SKM-1 treated with dmso at 0.1 percent for 144 hours (cell line): ENCODE results near the gene TPRG1L.

Source experiments
- DNase-seq: peaks from one replicate; lab custom pipeline; 2025; ENCODE audit not compliant: unreplicated experiment; lab: John Stamatoyannopoulos, UW

The TPRG1L gene

GRCh38 chr1:3659093-3659492 is 34.3 kb downstream of the TPRG1L start:
- no peak for DNase-seq

- no peak for DNase-seq
Observed at GRCh38 chr1:3660704-3661103, 35.9 kb downstream of the TPRG1L start.

- no peak for DNase-seq
Observed at GRCh38 chr1:3661631-3662030, 36.8 kb downstream of the TPRG1L start.

GRCh38 chr1:3662080-3662671 is 37.4 kb downstream of the TPRG1L start:
- no peak for DNase-seq

DNA sequence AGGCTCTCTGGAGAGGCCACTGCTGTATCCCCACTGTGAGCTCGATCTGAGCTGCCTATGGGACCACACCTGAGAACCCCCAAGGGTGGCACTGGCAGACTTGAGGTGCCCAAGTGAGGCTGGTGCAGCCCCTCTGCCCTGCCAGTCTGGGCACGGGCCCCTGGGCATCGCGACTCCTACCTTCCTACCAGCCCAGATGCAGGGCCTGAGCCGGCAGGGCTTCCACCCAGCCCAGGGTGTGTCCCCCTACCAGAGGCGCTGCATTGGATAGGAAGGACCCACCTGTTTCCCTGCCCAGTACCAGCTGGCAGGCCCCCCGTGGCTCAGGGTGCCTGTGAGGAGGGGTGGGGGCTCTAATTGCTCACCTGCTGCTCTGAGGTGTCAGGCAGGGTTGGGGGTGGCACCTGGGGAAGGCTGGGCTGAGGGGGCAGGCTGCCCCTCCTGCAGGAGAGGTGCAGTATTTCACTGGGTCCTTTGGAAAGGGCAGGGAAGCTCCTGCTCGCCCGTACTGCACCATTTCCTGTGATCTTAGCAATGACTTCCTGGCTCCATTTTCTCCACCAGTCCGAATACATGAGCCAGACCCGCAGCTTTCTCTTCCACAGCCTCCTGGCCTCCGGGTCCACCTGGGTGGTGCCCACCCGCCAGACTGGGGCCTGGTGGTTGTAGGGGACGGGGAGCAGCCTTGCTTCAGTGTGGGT is 39.3 kb downstream of the TPRG1L start:
- DNase-seq = no peak

DNA sequence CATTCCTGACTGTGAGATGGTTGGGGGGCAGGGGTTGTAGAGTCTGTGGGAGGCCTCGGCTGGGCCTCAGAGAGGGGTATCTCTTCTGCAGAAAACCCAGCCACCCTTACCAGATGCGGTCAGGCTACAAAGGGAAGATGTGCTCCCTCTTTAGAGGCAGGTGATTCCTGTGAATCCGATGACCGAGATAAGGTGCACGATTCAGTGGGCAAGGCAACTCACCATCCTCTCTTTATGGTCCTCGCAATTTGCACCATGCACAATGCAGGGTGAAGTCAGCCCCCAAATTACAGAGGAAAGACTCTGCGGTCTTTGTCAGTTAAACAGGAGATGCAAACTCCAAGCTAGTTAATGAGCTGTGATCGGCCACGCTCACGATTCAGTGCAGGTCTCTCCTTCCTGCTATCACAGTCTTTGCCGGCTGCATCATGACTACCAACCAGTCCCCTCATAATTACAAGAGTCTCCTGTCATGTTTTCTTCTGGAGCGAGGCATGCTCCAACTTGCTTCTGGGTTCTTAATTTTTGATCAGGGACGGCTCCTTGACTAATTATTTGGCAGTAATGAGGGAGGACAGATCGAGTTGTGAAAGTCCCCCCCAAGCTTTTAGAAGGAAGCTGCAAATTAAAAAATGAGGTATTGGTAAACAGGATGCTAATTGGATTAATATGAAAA is 40.0 kb downstream of the TPRG1L start:
- DNase-seq = no peak

GRCh38 chr1:3668148-3668547 is 43.3 kb downstream of the TPRG1L start:
- no peak for DNase-seq

GRCh38 chr1:3668585-3669300 is 43.9 kb downstream of the TPRG1L start:
- DNase-seq = peak; percentile 76

- no peak for DNase-seq
Observed at GRCh38 chr1:3669421-3669821, 44.6 kb downstream of the TPRG1L start.

GRCh38 chr1:3669971-3670431 is 45.2 kb downstream of the TPRG1L start:
- DNase-seq = no peak

- DNase-seq = no peak
Observed at GRCh38 chr1:3670823-3671265, 46.0 kb downstream of the TPRG1L start.

GRCh38 chr1:3671371-3672180 is 46.8 kb downstream of the TPRG1L start:
- no peak for DNase-seq

DNA sequence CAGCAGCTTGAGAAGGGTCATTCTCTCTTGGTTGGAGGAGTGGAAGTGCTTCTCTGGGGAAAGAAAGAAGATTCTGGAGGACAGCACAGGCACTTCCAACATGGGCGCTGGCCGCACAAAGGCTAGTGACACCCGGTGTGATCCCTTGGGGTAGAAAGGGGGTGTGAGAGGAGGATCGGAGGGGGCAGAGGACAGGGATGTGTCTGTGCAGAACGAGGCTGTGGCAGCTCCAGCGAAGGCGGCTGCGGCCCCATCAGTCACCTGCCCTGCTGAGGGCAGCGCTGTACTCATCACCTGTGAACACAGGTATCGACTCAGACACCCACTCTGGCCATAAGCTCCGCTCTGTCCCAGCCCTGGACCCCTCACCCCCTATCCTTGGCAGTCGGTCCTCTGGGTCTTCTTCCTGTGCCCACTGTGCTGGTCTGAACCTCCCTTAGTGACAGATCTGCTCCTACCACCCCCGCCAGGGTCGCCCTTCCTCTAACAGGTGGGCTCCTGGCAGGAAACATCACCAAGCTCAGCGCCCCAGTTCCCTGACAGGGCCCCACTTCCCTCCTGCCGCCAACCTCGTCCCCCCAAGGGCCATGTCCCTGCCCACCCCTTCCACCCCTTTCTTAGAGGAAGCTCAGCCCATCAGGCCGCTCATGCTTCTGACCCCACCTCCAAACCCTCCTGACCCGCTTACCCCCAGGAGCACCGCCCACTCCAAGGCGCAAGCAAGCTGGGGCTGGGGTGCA is 47.6 kb downstream of the TPRG1L start:
- DNase-seq = no peak

DNA sequence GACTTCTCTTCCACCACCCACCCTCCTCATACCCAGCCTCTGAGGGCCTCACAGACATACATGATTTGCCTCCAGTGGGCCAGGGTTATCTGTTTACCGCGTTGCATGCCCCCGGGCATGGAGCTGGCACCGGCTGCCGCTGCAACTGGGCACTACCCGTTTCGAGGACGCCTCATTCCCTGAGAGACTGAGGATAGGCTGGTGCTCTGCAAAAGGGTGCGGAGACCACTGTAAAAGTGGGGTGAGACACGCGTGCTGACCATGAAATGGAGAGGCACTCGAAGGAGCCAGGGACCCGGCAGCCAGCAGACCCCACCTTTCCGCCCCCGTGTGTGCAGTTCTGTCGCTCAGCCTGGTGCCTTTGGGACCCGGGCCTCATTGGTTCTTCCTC is 48.2 kb downstream of the TPRG1L start:
- DNase-seq = no peak

- no peak for DNase-seq
Observed at GRCh38 chr1:3673381-3674099, 48.7 kb downstream of the TPRG1L start.

GRCh38 chr1:3674100-3675094 is 49.6 kb downstream of the TPRG1L start:
- no peak for DNase-seq

GRCh38 chr1:3675436-3675835 is 50.6 kb downstream of the TPRG1L start:
- no peak for DNase-seq
